CD8-positive, alpha-beta memory T cell (primary cell): ENCODE results near the gene SLC9A5. TPM values are rescaled to one million over a fixed set of nuclear protein-coding genes. Genes with fewer than 3 reads are reported as not detected.
A peak's percentile ranks its signal among the peaks of the same experiment; 100 is the strongest.

ENCODE experiments used
- CTCF ChIA-PET: fragments of 350-600 bp; sonication (Branson Sonifier 250); formaldehyde crosslinking; loops from one replicate; lab custom pipeline; 2021; ENCODE audit warnings: antibody characterized with exemption; lab: Charles Lee
- POLR2A ChIA-PET: fragments of 350-600 bp; sonication (Branson Sonifier 250); formaldehyde crosslinking; loops from one replicate; lab custom pipeline; 2021; ENCODE audit warnings: antibody characterized with exemption; lab: Charles Lee
- DNase-seq, 5 donors: peaks; one replicate each; pipeline versions ENCODE4 v3.0.0 to v3.0.0-alpha.2; 2020 to 2022; ENCODE audit warnings: mixed read lengths in 1 of 5
- H3K27ac ChIP-seq: one replicate; pipeline ENCODE4 v1.7.0; 2013; ENCODE audit warnings: low read depth, mild to moderate bottlenecking, low read length, moderate library complexity
- H3K27me3 ChIP-seq: 2 replicates; pipeline ENCODE4 v1.7.0; 2013; ENCODE audit warnings: low read length, mild to moderate bottlenecking; ENCODE audit not compliant: insufficient read depth, poor library complexity, severe bottlenecking
- H3K36me3 ChIP-seq: 2 replicates; pipeline ENCODE4 v1.7.0; 2013; ENCODE audit warnings: mild to moderate bottlenecking, low read length, moderate library complexity; ENCODE audit not compliant: insufficient read depth
- H3K4me1 ChIP-seq: 2 replicates; pipeline ENCODE4 v1.7.0; 2013; ENCODE audit warnings: mild to moderate bottlenecking, low read length, moderate library complexity; ENCODE audit not compliant: insufficient read depth
- H3K4me3 ChIP-seq: 2 replicates; pipeline ENCODE4 v1.7.0; 2013; ENCODE audit warnings: mild to moderate bottlenecking, low read length
- H3K9me3 ChIP-seq: 2 replicates; pipeline ENCODE4 v1.7.0; 2013; ENCODE audit warnings: mild to moderate bottlenecking, low read length
- H3K27ac Mint-ChIP-seq, 8 donors: one replicate each; pipeline ENCODE4 v1.8.0; 2020 to 2021; ENCODE audit warnings: mixed read lengths in 8 of 8, mild to moderate bottlenecking in 6 of 8, inconsistent platforms in 3 of 8, moderate library complexity in 3 of 8
- H3K27me3 Mint-ChIP-seq, 2 donors: one replicate each; pipeline ENCODE4 v1.8.0; 2020 to 2021; ENCODE audit warnings: mixed read lengths in 2 of 2, mild to moderate bottlenecking in 1 of 2, moderate library complexity in 1 of 2
- H3K36me3 Mint-ChIP-seq, 3 donors: one replicate each; pipeline ENCODE4 v1.8.0; 2020 to 2021; ENCODE audit warnings: mixed read lengths in 3 of 3, inconsistent platforms in 1 of 3, mild to moderate bottlenecking in 1 of 3
- H3K4me1 Mint-ChIP-seq, 3 donors: one replicate each; pipeline ENCODE4 v1.8.0; 2020 to 2021; ENCODE audit warnings: mixed read lengths in 3 of 3, inconsistent platforms in 1 of 3, mild to moderate bottlenecking in 1 of 3
- H3K4me3 Mint-ChIP-seq, 7 donors: one replicate each; pipeline ENCODE4 v1.8.0; 2020 to 2021; ENCODE audit warnings: mixed read lengths in 7 of 7, mild to moderate bottlenecking in 6 of 7, moderate library complexity in 4 of 7, inconsistent platforms in 2 of 7
- H3K9me3 Mint-ChIP-seq, 5 donors: one replicate each; pipeline ENCODE4 v1.8.0; 2020 to 2022; ENCODE audit warnings: mixed read lengths in 5 of 5, mild to moderate bottlenecking in 3 of 5, moderate library complexity in 2 of 5, inconsistent platforms in 1 of 5
- polyA plus RNA-seq: library from polyadenylated mRNA; unstranded; fragments of 300-500 nt; fragmentation: Illumina TruSeq; gene quantifications from one replicate; pipeline ENCODE4 v1.2.3, GENCODE V29; 2021
- total RNA-seq, 2 experiments: library from RNA; stranded (reverse); gene quantifications; one replicate each; pipeline ENCODE4 v1.2.3, GENCODE V29; 2021

Gene SLC9A5
- total and polyA plus RNA-seq, 3 experiments from 2014 or later: 5.2 TPM; not detected in 1

- Histone ChIP-seq H3K27me3 (no peaks in the 10 kb centered on the region), H3K9me3 (no peaks in the 10 kb centered on the region), H3K36me3 (no peaks in the 10 kb centered on the region), H3K4me3 (no peak overlapping the region), H3K27ac (no peak overlapping the region), H3K4me1 (no peaks in the 10 kb centered on the region)
- Mint-ChIP-seq H3K4me3 (no peak overlapping the region), H3K4me1 (no peaks in the 10 kb centered on the region), H3K9me3 (no peaks in the 10 kb centered on the region), H3K36me3 (peaks cover 0 to 2% (median 0%) of the 10 kb centered on the region in 3 donors), H3K27ac (peak overlapping the region in 1 of 8 donors; percentile 18), H3K27me3 (peaks cover 0 to 2% of the 10 kb centered on the region in 2 donors)
- ChIA-PET CTCF (interaction anchor here (0.8 kb wide), 1 partner anchor 14 kb away, joined by 3 read pairs; no protein-coding TSS in a partner anchor), POLR2A (no interaction called here)
- peak in 1 of 5 donors; percentile 33 for DNase-seq
These were observed 37.1 kb upstream of the SLC9A5 start for GRCh38 chr16:67211674-67212073.

- Histone ChIP-seq H3K4me1 (no peaks in the 10 kb centered on the region), H3K36me3 (no peaks in the 10 kb centered on the region), H3K27me3 (no peaks in the 10 kb centered on the region), H3K27ac (no peak overlapping the region), H3K4me3 (no peak overlapping the region), H3K9me3 (no peaks in the 10 kb centered on the region)
- H3K27me3 Mint-ChIP-seq: peaks cover 0 to 2% of the 10 kb centered on the region in 2 donors
- H3K4me1 Mint-ChIP-seq: no peaks in the 10 kb centered on the region
- peaks cover 0 to 5% (median 5%) of the 10 kb centered on the region in 3 donors for H3K36me3 Mint-ChIP-seq
- DNase-seq: no peak
- H3K9me3 Mint-ChIP-seq: no peaks in the 10 kb centered on the region
- no peak overlapping the region for H3K27ac Mint-ChIP-seq
- ChIA-PET POLR2A (no interaction called here), CTCF (no interaction called here)
- no peak overlapping the region for H3K4me3 Mint-ChIP-seq
These were observed 36.0 kb upstream of the SLC9A5 start for GRCh38 chr16:67212766-67213165.

DNA sequence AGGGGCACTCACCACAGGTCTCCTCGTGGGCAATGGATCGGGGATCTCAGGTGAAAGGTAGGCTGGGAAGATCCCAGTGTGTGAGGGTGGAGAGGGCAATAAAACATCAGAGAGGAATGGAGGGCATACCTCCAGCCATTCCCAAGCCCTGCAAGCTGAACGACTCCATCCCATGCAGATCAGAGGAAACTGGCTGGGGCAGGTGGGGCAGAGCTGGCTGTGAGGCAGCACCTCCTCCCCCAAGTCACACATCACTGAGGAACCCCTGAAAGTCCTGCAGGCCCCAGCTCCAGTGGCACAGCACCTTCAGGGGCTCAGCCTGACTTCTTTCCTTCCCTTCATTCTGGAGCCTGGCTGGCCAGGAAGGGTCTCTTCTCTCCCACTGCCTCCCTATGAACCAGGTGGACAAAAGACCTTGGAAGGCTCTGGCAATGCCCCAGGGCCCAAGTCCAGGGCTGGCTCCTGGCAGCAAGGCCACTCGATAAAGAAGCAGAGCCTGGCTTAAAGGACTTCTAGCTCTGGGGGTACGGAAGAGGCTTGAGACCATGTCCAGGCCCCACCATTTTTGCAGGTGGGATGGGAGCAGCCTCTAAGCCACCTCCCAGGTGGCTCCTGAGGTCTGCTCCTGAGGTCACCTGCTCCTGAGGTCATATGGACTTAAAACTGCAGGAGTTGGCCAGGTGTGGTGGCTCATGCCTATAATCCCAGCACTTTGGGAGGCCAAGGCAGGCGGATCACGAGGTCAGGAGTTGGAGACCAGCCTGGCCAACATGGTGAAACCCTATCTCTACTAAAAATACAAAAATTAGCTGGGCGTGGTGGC lies 35.4 kb upstream of the SLC9A5 start:
- Histone ChIP-seq H3K27ac (no peak overlapping the region), H3K27me3 (no peaks in the 10 kb centered on the region), H3K36me3 (no peaks in the 10 kb centered on the region), H3K9me3 (no peaks in the 10 kb centered on the region), H3K4me3 (no peak overlapping the region), H3K4me1 (no peaks in the 10 kb centered on the region)
- peaks cover 0 to 2% of the 10 kb centered on the region in 2 donors for H3K27me3 Mint-ChIP-seq
- H3K9me3 Mint-ChIP-seq: no peaks in the 10 kb centered on the region
- ChIA-PET POLR2A (no interaction called here), CTCF (no interaction called here)
- DNase-seq: no peak
- H3K36me3 Mint-ChIP-seq: peaks cover 0 to 7% (median 5%) of the 10 kb centered on the region in 3 donors
- no peak overlapping the region for H3K4me3 Mint-ChIP-seq
- no peaks in the 10 kb centered on the region for H3K4me1 Mint-ChIP-seq
- H3K27ac Mint-ChIP-seq: no peak overlapping the region

DNA sequence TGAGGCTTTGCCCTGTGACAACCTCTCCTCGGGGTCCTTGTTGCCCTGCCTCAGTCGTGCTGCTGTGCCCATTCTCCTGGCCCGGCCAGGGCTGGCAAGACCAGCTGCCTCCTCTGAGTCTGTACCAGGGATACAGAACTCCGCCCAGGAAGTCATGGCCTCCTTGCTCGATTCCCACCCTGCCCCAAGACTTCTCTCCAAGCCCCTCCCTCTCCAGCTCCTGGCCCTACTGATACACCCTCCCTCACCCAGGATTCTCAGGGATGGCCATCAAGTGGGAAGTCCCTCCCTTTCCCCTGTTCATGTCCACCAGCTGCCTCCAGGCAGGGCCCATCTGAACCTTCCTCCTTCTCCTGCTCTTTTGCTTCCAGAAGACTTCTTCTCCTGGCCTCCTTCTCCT lies 33.1 kb upstream of the SLC9A5 start:
- DNase-seq: no peak
- H3K36me3 ChIP-seq: no peaks in the 10 kb centered on the region
- POLR2A ChIA-PET: no interaction called here
- no peak overlapping the region for H3K4me3 ChIP-seq
- Mint-ChIP-seq H3K9me3 (no peaks in the 10 kb centered on the region), H3K4me3 (no peak overlapping the region), H3K4me1 (no peaks in the 10 kb centered on the region), H3K27me3 (peaks cover 0 to 2% of the 10 kb centered on the region in 2 donors), H3K27ac (peak overlapping the region in 1 of 8 donors; percentile 38), H3K36me3 (peaks cover 0 to 10% (median 7%) of the 10 kb centered on the region in 3 donors)
- no peaks in the 10 kb centered on the region for H3K9me3 ChIP-seq
- no peak overlapping the region for H3K27ac ChIP-seq
- CTCF ChIA-PET: no interaction called here
- H3K27me3 ChIP-seq: no peaks in the 10 kb centered on the region
- no peaks in the 10 kb centered on the region for H3K4me1 ChIP-seq

GRCh38 chr16:67216612-67217490 lies 31.9 kb upstream of the SLC9A5 start:
- Mint-ChIP-seq H3K27me3 (no peaks in the 10 kb centered on the region), H3K27ac (peak overlapping the region in 2 of 8 donors; percentile 25 to 51), H3K9me3 (no peaks in the 10 kb centered on the region), H3K36me3 (peaks cover 0 to 10% (median 9%) of the 10 kb centered on the region in 3 donors), H3K4me3 (peak overlapping the region in 1 of 7 donors; percentile 37), H3K4me1 (no peaks in the 10 kb centered on the region)
- CTCF ChIA-PET: interaction anchor here (1.2 to 1.7 kb wide), 2 partner anchors 8 to 10 kb away, joined by 3 to 5 read pairs; partner anchors contain the start of gene TMEM208
- Histone ChIP-seq H3K4me1 (no peaks in the 10 kb centered on the region), H3K27ac (no peak overlapping the region), H3K4me3 (no peak overlapping the region), H3K36me3 (no peaks in the 10 kb centered on the region), H3K27me3 (no peaks in the 10 kb centered on the region), H3K9me3 (no peaks in the 10 kb centered on the region)
- DNase-seq: no peak
- POLR2A ChIA-PET: interaction anchor here (0.7 kb wide), 1 partner anchor 187 kb away, joined by 3 read pairs; no protein-coding TSS in a partner anchor

GRCh38 chr16:67223992-67224391 lies 24.8 kb upstream of the SLC9A5 start:
- Mint-ChIP-seq H3K4me1 (peaks cover 39 to 56% (median 50%) of the 10 kb centered on the region in 3 donors), H3K36me3 (peaks cover 0 to 25% (median 11%) of the 10 kb centered on the region in 3 donors), H3K4me3 (peak overlapping the region in 1 of 7 donors; percentile 62), H3K9me3 (no peaks in the 10 kb centered on the region), H3K27me3 (peaks cover 0 to 2% of the 10 kb centered on the region in 2 donors), H3K27ac (peak overlapping the region in 4 of 8 donors; percentile 8 to 93 (median 40))
- no peak for DNase-seq
- no peaks in the 10 kb centered on the region for H3K9me3 ChIP-seq
- no peak overlapping the region for H3K27ac ChIP-seq
- peaks cover 15% of the 10 kb centered on the region for H3K36me3 ChIP-seq
- no peak overlapping the region for H3K4me3 ChIP-seq
- peaks cover 42% of the 10 kb centered on the region for H3K4me1 ChIP-seq
- CTCF ChIA-PET: interaction anchor here (1.0 kb wide), 1 partner anchor 55 kb away, joined by 3 read pairs; no protein-coding TSS in a partner anchor
- POLR2A ChIA-PET: no interaction called here
- H3K27me3 ChIP-seq: no peaks in the 10 kb centered on the region

- H3K36me3 ChIP-seq: peaks cover 24% of the 10 kb centered on the region
- Mint-ChIP-seq H3K9me3 (no peaks in the 10 kb centered on the region), H3K36me3 (peaks cover 0 to 47% (median 8%) of the 10 kb centered on the region in 3 donors), H3K4me1 (peaks cover 39 to 60% (median 50%) of the 10 kb centered on the region in 3 donors), H3K4me3 (peak overlapping the region; percentile 98 to 100 (median 99)), H3K27me3 (peaks cover 0 to 2% of the 10 kb centered on the region in 2 donors), H3K27ac (peak overlapping the region; percentile 93 to 99 (median 98))
- H3K4me3 ChIP-seq: peak overlapping the region; percentile 99
- peak overlapping the region; percentile 94 for H3K27ac ChIP-seq
- POLR2A ChIA-PET: interaction anchor here (0.9 to 3.1 kb wide), 5 partner anchors 11 to 198 kb away, joined by 3 to 15 read pairs (median 7); partner anchors contain the start of genes FHOD1 and SLC9A5
- peaks cover 42% of the 10 kb centered on the region for H3K4me1 ChIP-seq
- H3K9me3 ChIP-seq: no peaks in the 10 kb centered on the region
- CTCF ChIA-PET: interaction anchor here (1.0 to 2.4 kb wide), 10 partner anchors 9 to 708 kb away, joined by 3 to 12 read pairs (median 4); partner anchors contain the start of gene FHOD1
- DNase-seq: no peak
- no peaks in the 10 kb centered on the region for H3K27me3 ChIP-seq
These were observed 22.4 kb upstream of the SLC9A5 start for GRCh38 chr16:67226295-67226803.
